Neutrophil (primary cell): ENCODE measurements around the gene LMAN1L.
A peak's percentile ranks its signal among the peaks of the same experiment; 100 is the strongest.

Experiments
- H3K27ac ChIP-seq: fragments of 200-600 bp; sonication (generic); 2 replicates; pipeline ENCODE4 v1.5.1; 2016; ENCODE audit warnings: mild to moderate bottlenecking, moderate library complexity
- H3K27me3 ChIP-seq: fragments of 200-600 bp; sonication (generic); 2 replicates; pipeline ENCODE4 v1.6.0; 2016; ENCODE audit warnings: mild to moderate bottlenecking
- H3K36me3 ChIP-seq: fragments of 200-600 bp; sonication (generic); 2 replicates; pipeline ENCODE4 v1.5.1; 2017
- H3K4me1 ChIP-seq, 2 experiments: fragments of 200-600 bp in 1 of 2; sonication (generic) in 1 of 2; 1 replicate in 1 of 2; 2 replicates in 1 of 2; pipeline versions ENCODE4 v1.5.1 to v1.6.1; 2013 to 2016; ENCODE audit warnings: low read depth in 1 of 2, low read length in 1 of 2, mild to moderate bottlenecking in 1 of 2, moderate library complexity in 1 of 2; ENCODE audit not compliant: control insufficient read depth in 1 of 2, insufficient read depth in 1 of 2
- H3K4me3 ChIP-seq, 2 experiments: fragments of 200-600 bp in 1 of 2; sonication (generic) in 1 of 2; 1 replicate in 1 of 2; 2 replicates in 1 of 2; pipeline ENCODE4 v1.5.1; 2013 to 2016; ENCODE audit warnings: low read depth in 1 of 2, low read length in 1 of 2, mild to moderate bottlenecking in 1 of 2, moderate library complexity in 1 of 2
- H3K9me3 ChIP-seq: fragments of 200-600 bp; sonication (generic); 2 replicates; pipeline ENCODE4 v1.5.1; 2016
- TF ChIP-seq, protein P1 (sequence below): fragments of 200-600 bp; sonication (generic); IDR thresholded peaks from 2 replicates; pipeline ENCODE4 v1.5.1; 2016; ENCODE audit warnings: antibody characterized with exemption

LMAN1L gene

DNA sequence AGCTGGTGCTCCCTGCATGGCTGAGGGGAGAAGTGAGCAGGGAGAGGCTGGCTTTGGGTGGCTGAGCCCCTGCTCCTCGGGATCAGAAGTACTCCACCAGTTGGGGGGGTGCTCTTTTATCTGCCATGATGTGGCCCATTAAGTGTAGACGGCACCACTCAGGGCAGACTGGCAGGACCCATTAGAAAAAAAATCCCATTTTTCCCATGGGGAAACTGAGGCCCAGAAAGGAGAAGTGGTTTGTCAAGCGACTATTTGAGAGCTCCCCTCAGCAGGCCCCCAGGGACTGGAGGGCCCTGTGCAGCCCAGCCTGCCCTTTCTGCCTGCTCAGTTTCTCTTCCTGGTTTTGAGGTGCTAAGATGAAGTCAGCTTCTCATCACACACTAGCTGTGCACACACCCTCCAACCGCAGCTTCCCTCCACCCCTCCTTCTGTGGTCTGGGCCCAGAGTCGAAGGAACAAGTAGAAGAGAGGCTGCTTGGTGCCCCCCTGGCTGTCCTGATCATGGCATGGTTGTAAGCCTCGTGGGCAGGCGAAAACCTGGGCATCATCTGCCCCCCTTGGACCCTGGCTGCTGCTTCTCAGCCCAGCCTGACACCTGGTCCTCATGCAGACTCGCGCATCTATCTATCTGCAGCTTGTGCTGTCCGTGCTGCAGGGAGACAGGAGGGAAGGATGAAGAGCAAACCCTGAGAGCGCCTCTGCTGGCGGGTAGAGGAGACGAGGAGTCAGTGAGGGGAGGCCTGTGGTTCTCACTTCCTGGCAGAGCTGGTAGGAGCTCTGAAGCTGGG, 25.2 kb upstream of the LMAN1L start:
- H3K4me3 ChIP-seq: peak overlapping the region; percentile 95 to 99
- peaks cover 12% of the 10 kb centered on the region for H3K36me3 ChIP-seq
- peak overlapping the region; percentile 100 for H3K27ac ChIP-seq
- H3K27me3 ChIP-seq: no peaks in the 10 kb centered on the region
- no peaks in the 10 kb centered on the region for H3K9me3 ChIP-seq
- TF ChIP-seq, protein P1, sequence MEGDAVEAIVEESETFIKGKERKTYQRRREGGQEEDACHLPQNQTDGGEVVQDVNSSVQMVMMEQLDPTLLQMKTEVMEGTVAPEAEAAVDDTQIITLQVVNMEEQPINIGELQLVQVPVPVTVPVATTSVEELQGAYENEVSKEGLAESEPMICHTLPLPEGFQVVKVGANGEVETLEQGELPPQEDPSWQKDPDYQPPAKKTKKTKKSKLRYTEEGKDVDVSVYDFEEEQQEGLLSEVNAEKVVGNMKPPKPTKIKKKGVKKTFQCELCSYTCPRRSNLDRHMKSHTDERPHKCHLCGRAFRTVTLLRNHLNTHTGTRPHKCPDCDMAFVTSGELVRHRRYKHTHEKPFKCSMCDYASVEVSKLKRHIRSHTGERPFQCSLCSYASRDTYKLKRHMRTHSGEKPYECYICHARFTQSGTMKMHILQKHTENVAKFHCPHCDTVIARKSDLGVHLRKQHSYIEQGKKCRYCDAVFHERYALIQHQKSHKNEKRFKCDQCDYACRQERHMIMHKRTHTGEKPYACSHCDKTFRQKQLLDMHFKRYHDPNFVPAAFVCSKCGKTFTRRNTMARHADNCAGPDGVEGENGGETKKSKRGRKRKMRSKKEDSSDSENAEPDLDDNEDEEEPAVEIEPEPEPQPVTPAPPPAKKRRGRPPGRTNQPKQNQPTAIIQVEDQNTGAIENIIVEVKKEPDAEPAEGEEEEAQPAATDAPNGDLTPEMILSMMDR: peak; percentile 81
- H3K4me1 ChIP-seq: peaks cover 88 to 99% of the 10 kb centered on the region in 2 experiments

DNA sequence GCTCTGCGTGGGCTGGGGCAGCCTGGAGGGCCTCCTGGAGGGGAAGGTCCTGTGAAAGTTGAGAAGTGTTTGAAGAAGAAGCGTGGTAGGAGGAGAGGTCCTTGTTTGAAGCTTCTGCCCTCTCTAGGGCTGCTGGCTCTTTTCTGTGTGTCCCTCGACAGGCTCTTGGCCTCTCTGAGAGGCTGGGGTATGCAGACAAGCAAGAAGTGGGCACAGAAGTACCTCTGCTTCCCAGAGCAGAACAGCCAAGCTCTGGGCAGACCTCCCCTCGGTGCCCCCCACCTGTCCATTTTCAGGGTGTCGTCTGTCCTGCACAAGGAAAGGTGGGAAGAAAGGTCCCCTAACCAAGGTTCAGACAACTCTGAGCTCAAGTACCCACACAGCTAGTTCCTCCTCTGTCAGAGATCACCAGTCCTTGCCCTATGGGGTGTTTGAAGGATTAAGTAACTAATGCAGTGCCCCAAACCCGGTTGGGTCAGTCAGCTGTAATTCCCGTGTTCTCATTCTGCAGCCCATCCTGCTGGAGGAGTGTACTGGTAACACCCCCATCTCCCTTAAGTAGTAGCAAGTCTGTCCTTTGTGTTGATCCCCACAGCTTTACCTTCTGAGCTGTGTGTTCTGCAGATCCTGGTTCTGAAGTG, 24.5 kb upstream of the LMAN1L start:
- no peaks in the 10 kb centered on the region for H3K27me3 ChIP-seq
- peak overlapping the region; percentile 95 to 99 for H3K4me3 ChIP-seq

DNA sequence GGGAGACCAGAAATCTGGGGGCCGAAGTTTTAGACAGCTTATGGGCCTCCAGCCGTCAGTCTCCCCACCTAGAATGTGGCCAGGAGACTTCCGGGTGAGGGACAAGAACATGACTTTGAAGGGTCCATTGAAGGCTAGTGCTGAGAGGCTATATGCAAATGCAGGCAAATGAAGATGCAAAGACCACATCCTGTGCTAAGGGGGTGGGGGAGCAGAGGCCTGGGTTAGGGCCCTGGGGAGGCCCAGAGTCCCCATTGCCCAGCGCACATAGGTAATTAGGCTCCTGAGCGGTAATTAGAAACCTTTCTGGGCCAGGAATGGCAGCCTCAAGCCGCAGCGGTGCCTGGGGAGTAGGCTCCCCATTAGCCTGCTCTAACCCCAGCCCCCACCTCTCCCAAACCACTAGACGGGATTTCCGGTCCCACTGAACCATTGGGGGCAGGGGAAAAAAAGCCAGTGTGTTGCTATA, 23.9 kb upstream of the LMAN1L start:
- TF ChIP-seq, protein P1: no peak
- H3K4me3 ChIP-seq: peak overlapping the region; percentile 95 to 99
- no peaks in the 10 kb centered on the region for H3K27me3 ChIP-seq
- peaks cover 12% of the 10 kb centered on the region for H3K36me3 ChIP-seq
- H3K27ac ChIP-seq: peak overlapping the region; percentile 100
- H3K9me3 ChIP-seq: no peaks in the 10 kb centered on the region
- H3K4me1 ChIP-seq: peaks cover 100% of the 10 kb centered on the region in 2 experiments

More for the DNA sequence above, 24.5 kb upstream of the LMAN1L start:
- Histone ChIP-seq H3K9me3 (no peaks in the 10 kb centered on the region), H3K27ac (peak overlapping the region; percentile 100), H3K36me3 (peaks cover 12% of the 10 kb centered on the region), H3K4me1 (peaks cover 95 to 100% of the 10 kb centered on the region in 2 experiments)
- TF ChIP-seq, protein P1: no peak

DNA sequence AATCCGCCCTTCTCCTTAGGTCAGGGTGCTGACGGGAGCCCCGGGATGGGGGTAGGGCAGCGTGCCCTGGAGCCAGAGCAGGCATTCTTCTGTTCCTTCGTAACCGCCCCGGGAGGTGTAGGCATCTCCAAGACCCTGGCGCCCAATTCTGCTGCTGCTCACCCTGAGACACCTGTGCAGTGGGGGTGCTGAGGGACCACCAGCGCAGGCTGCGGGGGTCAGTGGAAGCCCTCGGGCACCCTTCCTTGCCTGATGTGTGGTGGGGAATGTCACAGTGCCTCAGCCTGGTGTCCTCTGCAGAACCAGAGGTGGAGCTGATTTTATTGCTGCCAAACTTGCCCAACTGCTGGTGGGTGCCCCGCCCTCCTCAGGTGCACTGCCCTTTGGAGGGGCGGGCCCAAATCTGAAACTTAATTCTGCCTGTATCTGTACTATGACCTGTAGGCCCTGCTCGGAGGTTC, 23.4 kb upstream of the LMAN1L start:
- H3K27me3 ChIP-seq: no peaks in the 10 kb centered on the region
- H3K4me1 ChIP-seq: peaks cover 96 to 97% of the 10 kb centered on the region in 2 experiments
- H3K4me3 ChIP-seq: peak overlapping the region; percentile 95 to 99
- TF ChIP-seq, protein P1: no peak
- H3K36me3 ChIP-seq: peaks cover 12% of the 10 kb centered on the region
- H3K27ac ChIP-seq: peak overlapping the region; percentile 100
- no peaks in the 10 kb centered on the region for H3K9me3 ChIP-seq

DNA sequence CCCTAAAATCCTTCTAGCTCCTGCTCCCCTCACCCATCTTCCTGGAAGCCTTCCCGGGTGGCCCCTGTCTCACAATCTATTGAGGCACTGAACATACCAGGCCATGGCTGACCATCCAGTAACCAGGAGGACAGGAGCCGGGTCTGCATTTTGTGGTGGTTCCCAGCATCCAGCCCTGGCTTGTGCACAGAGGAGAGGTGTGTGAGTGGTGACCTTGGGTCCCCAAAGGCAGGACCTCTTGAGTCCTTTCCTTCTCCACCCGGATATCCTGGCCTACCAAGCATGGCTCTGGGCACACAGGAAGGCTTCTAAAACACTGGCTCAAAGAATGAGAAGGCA, 22.9 kb upstream of the LMAN1L start:
- peaks cover 91 to 97% of the 10 kb centered on the region in 2 experiments for H3K4me1 ChIP-seq
- peaks cover 10% of the 10 kb centered on the region for H3K36me3 ChIP-seq
- H3K4me3 ChIP-seq: peak overlapping the region; percentile 95 to 99
- TF ChIP-seq, protein P1: peak; percentile 2
- no peaks in the 10 kb centered on the region for H3K9me3 ChIP-seq
- H3K27me3 ChIP-seq: no peaks in the 10 kb centered on the region
- H3K27ac ChIP-seq: peak overlapping the region; percentile 100
